H1 (cell line): Measurements from ENCODE around the gene RRBP1. TPM values are rescaled to one million over a fixed set of nuclear protein-coding genes. Genes with fewer than 3 reads are reported as not detected.
A peak's percentile ranks its signal among the peaks of the same experiment; 100 is the strongest.

Experiments used
- CTCF ChIA-PET: fragments of 300-600 bp; sonication (Branson Sonifier 250); formaldehyde crosslinking; loops from one replicate; lab custom pipeline; 2021; ENCODE audit not compliant: partially characterized antibody; lab: Charles Lee
- POLR2A ChIA-PET: fragments of 300-600 bp; sonication (Branson Sonifier 250); formaldehyde crosslinking; loops from one replicate; lab custom pipeline; 2021; ENCODE audit warnings: inconsistent platforms; ENCODE audit not compliant: partially characterized antibody; lab: Charles Lee
- DNase-seq, 2 experiments: peaks; one replicate each; pipeline versions ENCODE4 v3.0.0 to v3.0.0-alpha.2; 2010 to 2022; ENCODE audit warnings: low spot score in 2 of 2, low read depth in 1 of 2, mixed read lengths in 1 of 2
- FAIRE-seq: peaks from 2 replicates; lab custom pipeline; 2011; peaks lifted over from hg19 to GRCh38; lab: Jason Lieb, UNC
- H2AFZ ChIP-seq: 2 replicates; pipeline ENCODE4 v1.8.1; 2012; ENCODE audit warnings: low read length, inconsistent platforms
- H2AK5ac ChIP-seq: 2 replicates; pipeline ENCODE4 v1.6.1; 2013; ENCODE audit warnings: low read depth, low read length
- H2BK120ac ChIP-seq: replicated peaks from 2 replicates; pipeline ENCODE3; 2013; ENCODE audit warnings: low read depth, low read length, inconsistent platforms
- H2BK12ac ChIP-seq: 2 replicates; pipeline ENCODE4 v1.6.1; 2013; ENCODE audit warnings: low read depth, low read length
- H2BK15ac ChIP-seq: 2 replicates; pipeline ENCODE4 v1.6.1; 2013; ENCODE audit warnings: low read length
- H2BK20ac ChIP-seq: 2 replicates; pipeline ENCODE4 v1.6.1; 2013; ENCODE audit warnings: low read length
- H2BK5ac ChIP-seq: 2 replicates; pipeline ENCODE4 v1.6.1; 2013; ENCODE audit warnings: low read depth, low read length
- H3K14ac ChIP-seq: 2 replicates; pipeline ENCODE4 v1.6.1; 2013; ENCODE audit warnings: inconsistent platforms; ENCODE audit not compliant: insufficient read length
- H3K18ac ChIP-seq: 2 replicates; pipeline ENCODE4 v1.6.1; 2013; ENCODE audit warnings: low read length; ENCODE audit errors: extremely low read depth
- H3K23ac ChIP-seq: 2 replicates; pipeline ENCODE4 v1.6.1; 2013; ENCODE audit warnings: inconsistent platforms; ENCODE audit not compliant: insufficient read length
- H3K23me2 ChIP-seq: 2 replicates; pipeline ENCODE4 v1.6.1; 2013; ENCODE audit warnings: low read depth, low read length
- H3K27ac ChIP-seq: 2 replicates; pipeline ENCODE4 v1.6.1; 2011; ENCODE audit warnings: low read depth, low read length, inconsistent platforms
- H3K27me3 ChIP-seq, 4 experiments: replicated peaks in 1 of 4; 1 replicate in 1 of 4; 2 replicates in 3 of 4; pipeline versions ENCODE4 v1.6.1 to v1.8.1; 2011 to 2013; ENCODE audit warnings: low read length in 3 of 4, mild to moderate bottlenecking in 3 of 4, inconsistent platforms in 2 of 4, mixed read lengths in 2 of 4, moderate library complexity in 1 of 4; ENCODE audit not compliant: control insufficient read depth in 3 of 4, insufficient read depth in 3 of 4; ENCODE audit errors: extremely low read depth in 1 of 4
- H3K36me3 ChIP-seq, 4 experiments: 2 replicates each; pipeline versions ENCODE4 v1.6.1 to v1.8.1; 2011 to 2013; ENCODE audit warnings: mild to moderate bottlenecking in 4 of 4, low read length in 3 of 4, moderate library complexity in 2 of 4, control low read depth in 1 of 4, inconsistent platforms in 1 of 4; ENCODE audit not compliant: insufficient read depth in 4 of 4, control insufficient read depth in 2 of 4
- H3K4ac ChIP-seq: replicated peaks from 2 replicates; pipeline ENCODE3; 2013; ENCODE audit warnings: low read length, low read depth, mixed read lengths, inconsistent platforms; ENCODE audit not compliant: insufficient read length
- H3K4me1 ChIP-seq, 4 experiments: replicated peaks in 1 of 4; 1 replicate in 1 of 4; 2 replicates in 3 of 4; pipeline versions ENCODE4 v1.6.1 to v1.8.1; 2011 to 2013; ENCODE audit warnings: low read length in 3 of 4, inconsistent platforms in 2 of 4, mixed read lengths in 1 of 4; ENCODE audit not compliant: insufficient read depth in 4 of 4, control insufficient read depth in 3 of 4
- H3K4me2 ChIP-seq, 2 experiments: 2 replicates each; pipeline versions ENCODE4 v1.6.1 to v1.8.1; 2011 to 2013; ENCODE audit warnings: low read depth in 2 of 2, low read length in 2 of 2, control low read depth in 1 of 2, inconsistent platforms in 1 of 2, mild to moderate bottlenecking in 1 of 2; ENCODE audit not compliant: insufficient read depth in 1 of 2
- H3K4me3 ChIP-seq, 4 experiments: fragments of 200-600, 300-600 bp in 1 of 4; sonication (generic), shearing (Covaris generic), sonication (Bioruptor Twin) in 1 of 4; 2 replicates each; pipeline versions ENCODE4 v1.5.1 to v1.8.1; 2011 to 2016; ENCODE audit warnings: low read length in 4 of 4, low read depth in 3 of 4, control low read depth in 2 of 4, inconsistent platforms in 2 of 4, mild to moderate bottlenecking in 2 of 4, mixed read lengths in 1 of 4, moderate library complexity in 1 of 4; ENCODE audit not compliant: insufficient read depth in 2 of 4; ENCODE audit errors: extremely low read depth in 1 of 4
- H3K56ac ChIP-seq: replicated peaks from 2 replicates; pipeline ENCODE3; 2013; ENCODE audit warnings: low read depth, mild to moderate bottlenecking, mixed read lengths, low read length, inconsistent platforms; ENCODE audit not compliant: insufficient read length
- H3K79me1 ChIP-seq: 2 replicates; pipeline ENCODE4 v1.6.1; 2013; ENCODE audit warnings: low read depth, low read length, control low read depth
- H3K79me2 ChIP-seq, 2 experiments: 2 replicates each; pipeline versions ENCODE4 v1.6.1 to v1.8.1; 2012 to 2013; ENCODE audit warnings: low read length in 2 of 2, mild to moderate bottlenecking in 2 of 2, inconsistent platforms in 1 of 2; ENCODE audit not compliant: insufficient read depth in 2 of 2, control insufficient read depth in 1 of 2
- H3K9ac ChIP-seq, 4 experiments: replicated peaks in 1 of 4; 1 replicate in 1 of 4; 2 replicates in 3 of 4; pipeline versions ENCODE4 v1.6.1 to v1.8.1; 2011 to 2013; ENCODE audit warnings: low read depth in 3 of 4, low read length in 3 of 4, control low read depth in 2 of 4, mild to moderate bottlenecking in 2 of 4, moderate library complexity in 2 of 4, inconsistent platforms in 1 of 4; ENCODE audit errors: extremely low read depth in 1 of 4
- H3K9me3 ChIP-seq, 2 experiments: 2 replicates each; pipeline versions ENCODE4 v1.6.1 to v1.8.1; 2012 to 2013; ENCODE audit warnings: mild to moderate bottlenecking in 2 of 2, moderate library complexity in 2 of 2, control low read depth in 1 of 2, inconsistent platforms in 1 of 2, low read depth in 1 of 2, low read length in 1 of 2, mixed read lengths in 1 of 2; ENCODE audit not compliant: insufficient read depth in 2 of 2
- H4K20me1 ChIP-seq, 2 experiments: replicated peaks in 1 of 2; 2 replicates each; pipeline versions ENCODE3 to v1.8.1; 2011 to 2013; ENCODE audit warnings: inconsistent platforms in 2 of 2, low read length in 2 of 2, mild to moderate bottlenecking in 1 of 2; ENCODE audit not compliant: insufficient read depth in 2 of 2, control insufficient read depth in 1 of 2
- H4K5ac ChIP-seq: 2 replicates; pipeline ENCODE4 v1.6.1; 2013; ENCODE audit warnings: low read length, low read depth, mixed read lengths, inconsistent platforms; ENCODE audit not compliant: insufficient read length
- H4K8ac ChIP-seq: 2 replicates; pipeline ENCODE4 v1.8.0; 2013; ENCODE audit warnings: mild to moderate bottlenecking, moderate library complexity, low read length, inconsistent platforms; ENCODE audit not compliant: insufficient read depth; ENCODE audit errors: extremely low read depth
- H4K91ac ChIP-seq: replicated peaks from 2 replicates; pipeline ENCODE3; 2013; ENCODE audit warnings: low read length, mixed read lengths, inconsistent platforms; ENCODE audit not compliant: insufficient read length
- BRCA1 ChIP-seq: IDR thresholded peaks from 2 replicates; pipeline ENCODE4 v1.6.1; 2012; ENCODE audit warnings: low read depth, low read length, improper control_type of control experiment
- NANOG ChIP-seq: IDR thresholded peaks from 2 replicates; pipeline ENCODE4 v1.6.1; 2011; ENCODE audit warnings: low read length, low read depth, mild to moderate bottlenecking, inconsistent platforms; ENCODE audit not compliant: insufficient read depth, poor library complexity, severe bottlenecking
- POU5F1 ChIP-seq: IDR thresholded peaks from 2 replicates; pipeline ENCODE4 v1.6.1; 2011; ENCODE audit warnings: low read depth, mild to moderate bottlenecking, low read length, moderate library complexity
- RAD21 ChIP-seq, 2 experiments: IDR thresholded peaks in 1 of 2; conservative IDR thresholded peaks in 1 of 2; 2 replicates each; pipeline ENCODE4 v1.6.1; 2011; ENCODE audit warnings: low read depth in 2 of 2, low read length in 2 of 2, improper control_type of control experiment in 1 of 2, inconsistent platforms in 1 of 2, mild to moderate bottlenecking in 1 of 2, moderate library complexity in 1 of 2
- RNF2 ChIP-seq: fragments of 200-900, 300-1000 bp; sonication (generic); IDR thresholded peaks from 2 replicates; pipeline ENCODE4 v1.7.1; 2016; ENCODE audit warnings: borderline replicate concordance, low read depth, mild to moderate bottlenecking, antibody characterized with exemption, low read length; ENCODE audit not compliant: poor library complexity, severe bottlenecking; ENCODE audit errors: missing control alignments
- RXRA ChIP-seq: IDR thresholded peaks from 2 replicates; pipeline ENCODE4 v1.6.1; 2011; ENCODE audit warnings: low read depth, mild to moderate bottlenecking, low read length, moderate library complexity; ENCODE audit not compliant: insufficient read depth
- SIN3A ChIP-seq, 2 experiments: IDR thresholded peaks in 1 of 2; conservative IDR thresholded peaks in 1 of 2; 2 replicates each; pipeline ENCODE4 v1.6.1; 2011 to 2012; ENCODE audit warnings: low read length in 2 of 2, improper control_type of control experiment in 1 of 2, low read depth in 1 of 2, mild to moderate bottlenecking in 1 of 2
- SIRT6 ChIP-seq: IDR thresholded peaks from one replicate; pipeline ENCODE4 v1.7.1; 2012; ENCODE audit warnings: low read length, inconsistent platforms
- SIX5 ChIP-seq: IDR thresholded peaks from 2 replicates; pipeline ENCODE4 v1.6.1; 2011; ENCODE audit warnings: mild to moderate bottlenecking, low read depth, low read length
- SRF ChIP-seq: IDR thresholded peaks from 2 replicates; pipeline ENCODE4 v1.6.1; 2011; ENCODE audit warnings: mild to moderate bottlenecking, low read depth, low read length, moderate library complexity
- TCF12 ChIP-seq: IDR thresholded peaks from 2 replicates; pipeline ENCODE4 v1.6.1; 2011; ENCODE audit warnings: low read depth, mild to moderate bottlenecking, low read length
- WGBS, 2 experiments: shearing (Covaris generic) in 1 of 2; methylation state at CpG; one replicate each; pipeline versions ENCODE4 v1.1.6 to v1.1.7; 2013 to 2015; ENCODE audit warnings: low lambda C conversion rate in 2 of 2, mixed read lengths in 2 of 2, inconsistent platforms in 1 of 2, low coverage in 1 of 2, missing lambda C conversion rate in 1 of 2; ENCODE audit not compliant: insufficient replicate concordance in 2 of 2, insufficient coverage in 1 of 2, insufficient read length in 1 of 2; ENCODE audit errors: extremely low coverage in 1 of 2, missing lambda C conversion rate in 1 of 2; 5-methylcytosine and 5-hydroxymethylcytosine counted together
- polyA plus RNA-seq, 7 experiments: library from polyadenylated mRNA; depleted of rRNA in 3 of 7; stranded (reverse) in 5 of 7; unstranded in 2 of 7; fragments of >200 nt in 5 of 7; fragments of 200-250 nt in 2 of 7; gene quantifications; 1 replicate in 5 of 7; 2 replicates in 1 of 7; 4 replicates in 1 of 7; pipeline versions ENCODE4 v1.2.1 to v1.2.3, GENCODE V29; 2011 to 2013; ENCODE audit warnings: missing spikeins in 2 of 7, mixed read lengths in 2 of 7
- total RNA-seq: library from RNA; stranded (reverse); fragmentation: NEBNext Ultra II Directional; extraction: Animal tissue kit (Norgen Biotek cat#: 25700); gene quantifications from 2 replicates; pipeline ENCODE4 v1.2.1, GENCODE V29; 2021
- TF ChIP-seq, protein P1 (sequence below): IDR thresholded peaks from 2 replicates; pipeline ENCODE4 v1.6.1; 2012; ENCODE audit warnings: inconsistent platforms

RRBP1 gene
- total and polyA plus RNA-seq, 2 of the 8 experiments (the other 6 are each of a cell fraction or from before 2014, with no cell fraction given): 15.9 to 157 TPM

GRCh38 chr20:17641993-17642392, 40.0 kb downstream of the RRBP1 start:
- Histone ChIP-seq H3K9ac (no peak overlapping the region), H2AK5ac (no peak overlapping the region), H3K4ac (no peak overlapping the region), H3K56ac (no peak overlapping the region), H3K4me3 (no peak overlapping the region), H2BK120ac (no peak overlapping the region), H4K5ac (no peak overlapping the region), H3K23ac (no peak overlapping the region), H3K14ac (no peak overlapping the region), H4K20me1 (peaks cover 13 to 19% of the 10 kb centered on the region in 2 experiments), H3K79me1 (peaks cover 20% of the 10 kb centered on the region), H2AFZ (no peak overlapping the region), H3K18ac (no peak overlapping the region), H3K4me2 (no peak overlapping the region), H2BK12ac (no peak overlapping the region), H4K8ac (peak overlapping the region; percentile 7; the same call in 1 of the 2 replicates), H2BK15ac (no peak overlapping the region), H3K9me3 (no peaks in the 10 kb centered on the region), H3K79me2 (peaks cover 0 to 51% of the 10 kb centered on the region in 2 experiments; a peak in 2 of 4 replicates), H3K4me1 (peaks cover 0 to 7% (median under 1%) of the 10 kb centered on the region in 4 experiments; a peak in 3 of 7 replicates), H4K91ac (no peak overlapping the region), H3K27ac (no peak overlapping the region), H3K23me2 (no peaks in the 10 kb centered on the region), H2BK20ac (no peak overlapping the region), H3K36me3 (peaks cover 0 to 9% (median 2%) of the 10 kb centered on the region in 4 experiments; a peak in 3 of 8 replicates), H3K27me3 (no peaks in the 10 kb centered on the region), H2BK5ac (no peak overlapping the region)
- ChIA-PET CTCF (interaction anchor here (0.6 to 5.9 kb wide), 6 partner anchors 8 to 256 kb away, joined by 3 to 45 read pairs (median 4); no protein-coding TSS in a partner anchor), POLR2A (interaction anchor here (0.6 to 1.1 kb wide), 4 partner anchors 12 to 254 kb away, joined by 3 read pairs; no protein-coding TSS in a partner anchor)
- WGBS, 2 experiments: 86% methylated on average over 9 of the region's 11 CpGs; no CpG with 5 or more reads in 1 of the 2 experiments
- FAIRE-seq (no peak), DNase-seq (no peak)
- no peak for TF ChIP-seq RNF2
- no peak for TF ChIP-seq RXRA
- TF ChIP-seq POU5F1: no peak
- TF ChIP-seq SIX5: no peak
- no peak for TF ChIP-seq NANOG
- TF ChIP-seq SIN3A (conservative IDR thresholded peaks at IDR 0.05 in 1 of 2, IDR thresholded peaks at IDR 0.05 in 1 of 2; ENCODE audit: low read depth in 1 of 2, low read length in 2 of 2): no peak
- TF ChIP-seq RAD21 (IDR thresholded peaks at IDR 0.05 in 1 of 2, conservative IDR thresholded peaks at IDR 0.05 in 1 of 2; ENCODE audit: low read depth in 2 of 2, low read length in 2 of 2): no peak
- no peak for TF ChIP-seq TCF12
- TF ChIP-seq BRCA1: no peak
- TF ChIP-seq, protein P1, sequence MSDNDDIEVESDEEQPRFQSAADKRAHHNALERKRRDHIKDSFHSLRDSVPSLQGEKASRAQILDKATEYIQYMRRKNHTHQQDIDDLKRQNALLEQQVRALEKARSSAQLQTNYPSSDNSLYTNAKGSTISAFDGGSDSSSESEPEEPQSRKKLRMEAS: no peak
- TF ChIP-seq SRF: no peak
- TF ChIP-seq SIRT6: no peak
